Measurements from ENCODE around the gene MCC. TPM values are rescaled to one million over a fixed set of nuclear protein-coding genes. Genes with fewer than 3 reads are reported as not detected.

Gene MCC
- total RNA-seq, 6 donors from 2014 or later, result 12.1 to 67.1 (median 21.3) TPM

DNA sequence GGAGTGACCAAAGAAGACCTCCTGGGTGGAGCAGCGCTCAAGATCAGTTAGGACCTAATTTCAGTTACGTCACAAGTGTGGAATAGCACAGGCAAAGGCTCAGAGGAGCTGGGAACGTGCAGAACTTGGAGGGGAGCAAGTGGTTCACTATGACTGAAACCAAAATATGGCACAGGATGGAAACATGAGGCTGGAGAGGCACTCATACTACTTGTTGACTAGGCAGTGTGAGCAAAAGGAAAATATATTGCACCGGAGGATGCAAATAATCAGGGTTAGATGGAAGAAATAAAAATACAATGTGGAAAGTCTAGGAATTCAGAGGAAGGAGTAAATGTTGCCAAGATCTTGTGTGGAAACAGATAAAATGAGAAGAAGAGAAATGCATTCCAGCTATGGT lies 363.3 kb downstream of the MCC start:
- no peaks in the 10 kb centered on the region for H3K27me3 ChIP-seq
- H3K36me3 ChIP-seq, result no peaks in the 10 kb centered on the region
- DNase-seq (no peak), ATAC-seq (ENCODE audit: low FRiP score in 2 of 2) (no peak)
- no peak overlapping the region for H3K4me3 ChIP-seq
- TF ChIP-seq EP300 (IDR thresholded peaks at IDR 0.05) (no peak), POLR2AphosphoS5 (IDR thresholded peaks at IDR 0.05) (no peak)
- TF ChIP-seq, protein P1, sequence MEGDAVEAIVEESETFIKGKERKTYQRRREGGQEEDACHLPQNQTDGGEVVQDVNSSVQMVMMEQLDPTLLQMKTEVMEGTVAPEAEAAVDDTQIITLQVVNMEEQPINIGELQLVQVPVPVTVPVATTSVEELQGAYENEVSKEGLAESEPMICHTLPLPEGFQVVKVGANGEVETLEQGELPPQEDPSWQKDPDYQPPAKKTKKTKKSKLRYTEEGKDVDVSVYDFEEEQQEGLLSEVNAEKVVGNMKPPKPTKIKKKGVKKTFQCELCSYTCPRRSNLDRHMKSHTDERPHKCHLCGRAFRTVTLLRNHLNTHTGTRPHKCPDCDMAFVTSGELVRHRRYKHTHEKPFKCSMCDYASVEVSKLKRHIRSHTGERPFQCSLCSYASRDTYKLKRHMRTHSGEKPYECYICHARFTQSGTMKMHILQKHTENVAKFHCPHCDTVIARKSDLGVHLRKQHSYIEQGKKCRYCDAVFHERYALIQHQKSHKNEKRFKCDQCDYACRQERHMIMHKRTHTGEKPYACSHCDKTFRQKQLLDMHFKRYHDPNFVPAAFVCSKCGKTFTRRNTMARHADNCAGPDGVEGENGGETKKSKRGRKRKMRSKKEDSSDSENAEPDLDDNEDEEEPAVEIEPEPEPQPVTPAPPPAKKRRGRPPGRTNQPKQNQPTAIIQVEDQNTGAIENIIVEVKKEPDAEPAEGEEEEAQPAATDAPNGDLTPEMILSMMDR (IDR thresholded peaks at IDR 0.05), result no peak
- no peaks in the 10 kb centered on the region for H3K9me3 ChIP-seq
- H3K4me1 ChIP-seq, result peaks cover 0 to 3% (median 1%) of the 10 kb centered on the region in 4 donors
- 90 to 92% methylated on average over 4 of the region's 4 CpGs for WGBS, 2 donors
- no peak overlapping the region for H3K27ac ChIP-seq

DNA sequence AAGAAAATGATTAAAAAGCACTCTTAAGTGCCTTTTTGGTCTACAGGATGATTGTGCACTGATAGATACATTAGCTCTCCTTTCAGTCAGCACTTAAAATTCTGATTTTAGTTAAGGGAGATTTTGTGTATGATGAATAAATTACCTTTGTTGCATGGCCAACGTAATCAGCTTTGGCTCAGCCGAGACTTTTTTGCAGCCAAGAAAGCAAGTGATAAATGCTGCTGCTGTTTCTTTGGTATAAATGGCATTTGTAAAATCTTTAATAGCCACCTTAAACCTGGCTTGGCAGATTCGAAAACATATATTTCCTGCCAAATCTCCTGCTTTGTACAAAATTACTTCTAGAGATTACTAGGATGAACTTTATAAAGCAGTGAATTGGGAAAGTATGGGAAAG lies 364.0 kb downstream of the MCC start:
- no peaks in the 10 kb centered on the region for H3K27me3 ChIP-seq
- H3K4me3 ChIP-seq, result no peak overlapping the region
- no peak for TF ChIP-seq POLR2AphosphoS5 (IDR thresholded peaks at IDR 0.05)
- TF ChIP-seq POLR2A (IDR thresholded peaks at IDR 0.05), result no peak
- TF ChIP-seq, protein P1 (IDR thresholded peaks at IDR 0.05), result no peak
- no peak for TF ChIP-seq EP300 (IDR thresholded peaks at IDR 0.05)
- ATAC-seq (ENCODE audit: low FRiP score in 2 of 2) (no peak), DNase-seq (no peak)
- no peak overlapping the region for H3K27ac ChIP-seq
- 72 to 75% methylated on average over 3 of the region's 3 CpGs for WGBS, 2 donors
- H3K9me3 ChIP-seq, result no peaks in the 10 kb centered on the region
- H3K36me3 ChIP-seq, result no peaks in the 10 kb centered on the region
- peaks cover 0 to 9% (median 4%) of the 10 kb centered on the region in 4 donors for H3K4me1 ChIP-seq

DNA sequence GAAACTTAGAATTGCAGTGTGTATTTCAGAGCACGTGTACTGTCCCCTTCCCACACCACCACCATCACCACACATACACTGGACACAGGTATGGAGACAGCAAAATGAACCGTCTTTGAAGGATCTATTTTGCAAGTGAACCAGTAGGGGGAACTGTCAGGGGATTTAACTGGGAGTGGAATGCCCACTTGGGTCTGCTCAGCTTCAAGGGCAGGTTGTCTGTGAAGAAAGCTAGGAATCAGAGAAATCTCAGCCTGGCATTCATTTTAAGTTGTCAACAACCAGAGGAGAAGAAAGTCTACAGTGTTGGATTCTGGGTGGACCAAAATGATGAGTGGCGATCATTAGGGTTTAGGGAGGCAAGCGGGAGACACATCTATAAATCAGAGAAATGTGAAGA lies 364.6 kb downstream of the MCC start:
- no peak for ATAC-seq (ENCODE audit: low FRiP score in 2 of 2)
- H3K27me3 ChIP-seq, result no peaks in the 10 kb centered on the region
- H3K36me3 ChIP-seq, result no peaks in the 10 kb centered on the region
- no peaks in the 10 kb centered on the region for H3K9me3 ChIP-seq
- WGBS, 2 donors, result 84 to 90% methylated on average over 4 of the region's 4 CpGs
- H3K4me1 ChIP-seq, result peaks cover 5 to 16% (median 7%) of the 10 kb centered on the region in 4 donors
- H3K27ac ChIP-seq, result no peak overlapping the region
- H3K4me3 ChIP-seq, result no peak overlapping the region
- no peak for TF ChIP-seq POLR2A (IDR thresholded peaks at IDR 0.05)
- no peak for DNase-seq

DNA sequence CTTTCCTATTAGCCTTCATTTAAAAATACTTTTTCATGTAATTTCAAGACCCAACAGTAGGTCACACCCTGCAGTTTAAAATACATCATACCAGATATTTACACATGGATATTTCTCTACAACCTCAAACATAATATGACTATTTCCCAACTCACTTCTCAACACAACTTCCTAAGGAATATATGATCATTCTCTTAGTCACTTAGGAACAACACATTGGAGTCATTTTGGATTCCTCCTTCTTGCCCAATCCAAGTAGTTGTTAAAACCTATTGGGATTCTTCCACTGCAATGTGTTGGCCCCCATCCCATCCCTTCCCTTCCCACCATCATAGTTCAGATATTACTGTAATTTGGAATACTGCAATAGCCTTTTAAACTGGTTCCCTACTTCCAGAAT lies 366.2 kb downstream of the MCC start:
- DNase-seq (no peak), ATAC-seq (ENCODE audit: low FRiP score in 2 of 2) (peak in 1 of 2 donors; percentile 72)
- peaks cover 9 to 24% (median 15%) of the 10 kb centered on the region in 4 donors for H3K4me1 ChIP-seq

DNA sequence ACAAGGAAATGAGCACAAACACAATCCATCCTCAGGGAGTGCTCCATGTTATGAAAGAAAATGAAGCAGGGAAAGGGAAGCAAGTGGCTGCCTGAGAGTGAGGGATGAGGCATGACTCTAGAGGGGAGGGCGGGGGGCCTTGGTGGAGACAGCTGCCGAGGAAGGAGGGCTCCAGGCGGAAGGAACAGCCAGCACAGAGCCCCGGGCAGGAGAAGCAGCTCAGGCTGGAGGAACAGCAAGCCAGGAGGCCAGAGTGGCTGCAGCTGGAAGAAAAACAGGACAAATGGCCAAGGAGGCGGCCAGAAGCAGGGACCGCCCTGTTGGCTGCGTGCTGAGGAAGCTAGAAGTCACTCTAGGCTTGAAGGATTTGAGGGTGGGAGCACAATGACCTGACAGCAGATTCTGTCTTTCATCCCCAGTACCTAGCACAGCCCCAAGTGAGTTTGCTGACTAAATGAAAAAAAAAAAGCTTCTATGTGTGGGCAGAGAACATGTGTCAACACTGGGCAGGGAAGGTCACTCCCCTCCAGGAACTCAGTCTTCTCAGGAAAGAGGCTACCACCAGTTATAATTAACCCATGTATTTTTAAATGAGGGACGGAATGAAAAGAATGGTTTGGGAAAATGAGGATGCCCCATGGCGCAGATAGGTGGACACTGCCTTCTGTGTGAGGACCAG lies 368.9 kb downstream of the MCC start:
- H3K4me1 ChIP-seq, result peaks cover 9 to 28% (median 15%) of the 10 kb centered on the region in 4 donors
- H3K9me3 ChIP-seq, result no peaks in the 10 kb centered on the region
- H3K36me3 ChIP-seq, result no peaks in the 10 kb centered on the region
- no peak overlapping the region for H3K4me3 ChIP-seq
- DNase-seq (peak in 1 of 2 donors; percentile 54), ATAC-seq (ENCODE audit: low FRiP score in 2 of 2) (peak; percentile 69 to 80)
- H3K27me3 ChIP-seq, result no peaks in the 10 kb centered on the region
- WGBS, 2 donors, result 43 to 54% methylated on average over 9 of the region's 9 CpGs
- peak overlapping the region in 3 of 4 donors; percentile 9 to 55 (median 52) for H3K27ac ChIP-seq
- TF ChIP-seq, protein P1 (IDR thresholded peaks at IDR 0.05), result no peak
- TF ChIP-seq POLR2AphosphoS5 (IDR thresholded peaks at IDR 0.05), result peak in 1 of 2 donors; percentile 9

More for the DNA sequence above, 366.2 kb downstream of the MCC start:
- H3K36me3 ChIP-seq, result no peaks in the 10 kb centered on the region
- H3K27me3 ChIP-seq, result no peaks in the 10 kb centered on the region
- no peak overlapping the region for H3K27ac ChIP-seq
- H3K9me3 ChIP-seq, result no peaks in the 10 kb centered on the region
- TF ChIP-seq, protein P1 (IDR thresholded peaks at IDR 0.05), result no peak
- no peak for TF ChIP-seq POLR2A (IDR thresholded peaks at IDR 0.05)
- no peak for TF ChIP-seq EP300 (IDR thresholded peaks at IDR 0.05)
- TF ChIP-seq POLR2AphosphoS5 (IDR thresholded peaks at IDR 0.05), result no peak
- no peak overlapping the region for H3K4me3 ChIP-seq

Measured in upper lobe of left lung (tissue), 6 donors.